ENCODE results near the gene SERPINB8.

- TF ChIP-seq YY1 (IDR thresholded peaks at IDR 0.05; ENCODE audit: low read depth), result no peak
- TF ChIP-seq, protein P1, sequence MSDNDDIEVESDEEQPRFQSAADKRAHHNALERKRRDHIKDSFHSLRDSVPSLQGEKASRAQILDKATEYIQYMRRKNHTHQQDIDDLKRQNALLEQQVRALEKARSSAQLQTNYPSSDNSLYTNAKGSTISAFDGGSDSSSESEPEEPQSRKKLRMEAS (IDR thresholded peaks at IDR 0.05), result no peak
- no peak for TF ChIP-seq TAF1 (IDR thresholded peaks at IDR 0.05; ENCODE audit: low read depth)
- no peak for TF ChIP-seq EGR1 (IDR thresholded peaks at IDR 0.05)
- TF ChIP-seq CREB1 (IDR thresholded peaks at IDR 0.05; ENCODE audit: low read depth), result no peak
- no peak for TF ChIP-seq REST (IDR thresholded peaks at IDR 0.05; ENCODE audit: low read depth)
- no peak for TF ChIP-seq FOXM1 (IDR thresholded peaks at IDR 0.05; ENCODE audit: borderline replicate concordance, low read depth)
- TF ChIP-seq ZBTB7A (IDR thresholded peaks at IDR 0.05; ENCODE audit: low read depth), result no peak
- no peak for TF ChIP-seq CEBPB (IDR thresholded peaks at IDR 0.05)
- no peak for TF ChIP-seq TCF12 (IDR thresholded peaks at IDR 0.05; ENCODE audit: low read depth)
- TF ChIP-seq NFIC (IDR thresholded peaks at IDR 0.05), result no peak
- no peak for TF ChIP-seq RAD21 (IDR thresholded peaks at IDR 0.05; ENCODE audit: low read depth)
These were observed 5.1 kb downstream of the SERPINB8 start for GRCh38 chr18:63974991-63975390.
